Stimulated activated CD8-positive, alpha-beta memory T cell treated with anti-CD3 and anti-CD28 coated beads, Interleukin-12 subunit alpha, Interleukin-12 subunit beta, amount 100 ng/mL, for 24 hours (primary cell): Measurements from ENCODE around the gene RND2.

Source experiments
- DNase-seq: peaks from one replicate; pipeline ENCODE4 v3.0.0-alpha.2; 2020; ENCODE audit errors: extremely low read depth

RND2 gene

DNA sequence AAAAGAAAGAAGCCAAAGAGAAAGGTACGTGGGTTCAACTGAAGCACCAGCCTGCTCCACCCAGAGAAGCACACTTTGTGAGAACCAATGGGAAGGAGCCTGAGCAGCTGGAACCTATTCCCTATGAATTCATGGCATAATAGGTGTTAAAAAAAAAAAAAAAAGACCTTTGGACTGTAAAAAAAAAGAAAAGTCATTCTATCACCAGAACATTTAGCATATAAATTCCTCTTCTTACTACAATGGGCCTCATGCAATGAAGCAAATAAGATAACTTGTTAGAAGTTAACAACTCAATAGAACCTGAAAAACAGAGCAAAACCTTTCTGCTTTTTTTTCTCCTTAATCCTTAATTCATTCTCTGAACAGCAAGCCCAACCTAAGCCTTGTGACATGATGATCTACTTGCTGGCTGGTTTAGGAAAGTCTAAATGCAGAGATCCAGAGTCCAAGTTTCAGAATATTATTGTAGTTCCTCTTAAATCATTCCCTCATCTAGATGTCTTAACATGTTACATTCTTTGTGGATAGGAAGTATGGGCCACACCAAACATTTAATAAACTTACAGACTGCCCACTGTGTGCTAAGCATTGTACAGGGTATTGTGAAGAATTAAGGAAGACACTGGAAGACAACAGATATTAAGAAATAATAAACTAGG, 54.7 kb downstream of the RND2 start:
- no peak for DNase-seq
